Ascending aorta (tissue), 2 donors: Measurements from ENCODE around the gene GSDMA. TPM values are rescaled to one million over a fixed set of nuclear protein-coding genes. Genes with fewer than 3 reads are reported as not detected.

Source experiments
- DNase-seq, 2 donors: peaks; one replicate each; pipeline ENCODE4 v3.0.0-alpha.2; 2019; ENCODE audit warnings: low spot score in 2 of 2
- H3K27ac ChIP-seq, 2 donors: fragments of 200-600 bp; sonication (generic); one replicate each; pipeline ENCODE4 v1.5.1; 2016 to 2017; ENCODE audit warnings: mild to moderate bottlenecking in 1 of 2
- H3K27me3 ChIP-seq: fragments of 200-600 bp; sonication (generic); one replicate; pipeline ENCODE4 v1.5.1; 2017
- H3K36me3 ChIP-seq, 2 donors: fragments of 200-600 bp; sonication (generic); one replicate each; pipeline ENCODE4 v1.5.1; 2016
- H3K4me1 ChIP-seq, 2 donors: fragments of 200-600 bp; sonication (generic); one replicate each; pipeline ENCODE4 v1.5.1; 2016 to 2017; ENCODE audit warnings: mild to moderate bottlenecking in 1 of 2
- H3K4me3 ChIP-seq, 2 donors: fragments of 200-600 bp; sonication (generic); one replicate each; pipeline ENCODE4 v1.5.1; 2016 to 2017; ENCODE audit warnings: mild to moderate bottlenecking in 1 of 2
- H3K9me3 ChIP-seq, 2 donors: fragments of 200-600 bp; sonication (generic); one replicate each; pipeline ENCODE4 v1.5.1; 2016
- CTCF ChIP-seq, 3 experiments: fragments of 200-600 bp in 2 of 3; fragments of 450-650 bp in 1 of 3; sonication (generic) in 2 of 3; IDR thresholded peaks; one replicate each; pipeline ENCODE4 v1.5.1; 2016 to 2019; ENCODE audit warnings: antibody characterized with exemption in 3 of 3, mild to moderate bottlenecking in 1 of 3, moderate library complexity in 1 of 3
- intact Hi-C: fragments of 100-400 bp; cut with DNase I; formaldehyde crosslinking; loops from one replicate; pipeline ENCODE4 v1.15.1; 2023
- total RNA-seq: library from RNA; depleted of rRNA; stranded (reverse); fragments of >200 nt; gene quantifications from one replicate; pipeline ENCODE4 v1.1.0, GENCODE V29; 2016

Gene GSDMA
- total RNA-seq: not detected

GRCh38 chr17:39962642-39963220 lies at the start of gene GSDMA:
Gene GSDMA (plus strand): TSS chr17:39963004. CDS start chr17:39965688, 2,684 bp downstream.
- DNase-seq: no peak
- Histone ChIP-seq H3K27ac (no peak within 1 kb of the TSS), H3K27me3 (no peaks in the 10 kb centered on the region), H3K36me3 (no peaks in the 10 kb centered on the region), H3K9me3 (no peaks in the 10 kb centered on the region), H3K4me1 (no peaks in the 10 kb centered on the region), H3K4me3 (no peak within 1 kb of the TSS)
- no peak for TF ChIP-seq CTCF (IDR thresholded peaks at IDR 0.05)
- intact Hi-C loops: no loop called here

GRCh38 chr17:39913989-39914388 lies 48.8 kb upstream of the GSDMA start:
- intact Hi-C loops: no loop called here
- no peak for TF ChIP-seq CTCF (IDR thresholded peaks at IDR 0.05)
- no peaks in the 10 kb centered on the region for H3K9me3 ChIP-seq
- peaks cover under 1 to 14% of the 10 kb centered on the region in 2 donors for H3K36me3 ChIP-seq
- H3K27ac ChIP-seq: no peak overlapping the region
- DNase-seq: no peak
- no peaks in the 10 kb centered on the region for H3K27me3 ChIP-seq
- no peaks in the 10 kb centered on the region for H3K4me1 ChIP-seq
- H3K4me3 ChIP-seq: no peak overlapping the region

GRCh38 chr17:39915559-39915958 lies 47.2 kb upstream of the GSDMA start:
- intact Hi-C loops: no loop called here
- no peak for DNase-seq
- no peak overlapping the region for H3K4me3 ChIP-seq
- no peaks in the 10 kb centered on the region for H3K4me1 ChIP-seq
- H3K36me3 ChIP-seq: peaks cover 8 to 22% of the 10 kb centered on the region in 2 donors
- no peaks in the 10 kb centered on the region for H3K9me3 ChIP-seq
- no peak for TF ChIP-seq CTCF (IDR thresholded peaks at IDR 0.05)
- no peaks in the 10 kb centered on the region for H3K27me3 ChIP-seq
- no peak overlapping the region for H3K27ac ChIP-seq

GRCh38 chr17:39916918-39917317 lies 45.9 kb upstream of the GSDMA start:
- Histone ChIP-seq H3K4me1 (no peaks in the 10 kb centered on the region), H3K4me3 (no peak overlapping the region), H3K27ac (no peak overlapping the region), H3K27me3 (no peaks in the 10 kb centered on the region), H3K36me3 (peaks cover 22 to 30% of the 10 kb centered on the region in 2 donors), H3K9me3 (no peaks in the 10 kb centered on the region)
- DNase-seq: no peak
- intact Hi-C loops: no loop called here
- no peak for TF ChIP-seq CTCF (IDR thresholded peaks at IDR 0.05)

GRCh38 chr17:39919087-39919683 lies 43.6 kb upstream of the GSDMA start:
- Histone ChIP-seq H3K27ac (no peak overlapping the region), H3K9me3 (no peaks in the 10 kb centered on the region), H3K27me3 (no peaks in the 10 kb centered on the region), H3K4me3 (no peak overlapping the region), H3K4me1 (no peaks in the 10 kb centered on the region), H3K36me3 (peaks cover 44 to 47% of the 10 kb centered on the region in 2 donors)
- DNase-seq: no peak
- intact Hi-C loops: no loop called here
- no peak for TF ChIP-seq CTCF (IDR thresholded peaks at IDR 0.05)
